ENCODE results near the gene CLEC2L.

GRCh38 chr7:139523968-139524815 is 707 bp downstream of the CLEC2L start:
- TF ChIP-seq USF1 (IDR thresholded peaks at IDR 0.05; ENCODE audit: borderline replicate concordance, low read depth) (no peak), EZH2phosphoT487 (IDR thresholded peaks at IDR 0.05; ENCODE audit: borderline replicate concordance, low read depth) (no peak), JUND (IDR thresholded peaks at IDR 0.05) (no peak), CTCF (IDR thresholded peaks at IDR 0.05) (no peak), NRF1 (IDR thresholded peaks at IDR 0.05; ENCODE audit: low read depth, low read length) (no peak), POLR2AphosphoS5 (IDR thresholded peaks at IDR 0.05; ENCODE audit: low read depth, low read length) (no peak)
